Muscle layer of colon (tissue), 2 donors: ENCODE results near the gene ZNF524.

Experiments used
- H3K27ac ChIP-seq: one replicate; pipeline ENCODE4 v1.7.0; 2013; ENCODE audit warnings: low read depth, mild to moderate bottlenecking, low read length, moderate library complexity
- H3K27me3 ChIP-seq, 2 donors: one replicate each; pipeline ENCODE4 v1.7.0; 2013; ENCODE audit warnings: low read length in 2 of 2, mild to moderate bottlenecking in 2 of 2; ENCODE audit not compliant: insufficient read depth in 2 of 2, control insufficient read depth in 1 of 2
- H3K36me3 ChIP-seq: one replicate; pipeline ENCODE4 v1.7.0; 2013; ENCODE audit warnings: mild to moderate bottlenecking, low read length; ENCODE audit not compliant: insufficient read depth
- H3K4me1 ChIP-seq: one replicate; pipeline ENCODE4 v1.7.0; 2013; ENCODE audit warnings: mild to moderate bottlenecking, low read length; ENCODE audit not compliant: insufficient read depth
- H3K4me3 ChIP-seq, 2 donors: one replicate each; pipeline ENCODE4 v1.7.0; 2013; ENCODE audit warnings: low read length in 2 of 2, low read depth in 1 of 2, mild to moderate bottlenecking in 1 of 2, moderate library complexity in 1 of 2
- H3K9ac ChIP-seq: one replicate; pipeline ENCODE4 v1.7.0; 2013; ENCODE audit warnings: low read length
- H3K9me3 ChIP-seq: one replicate; pipeline ENCODE4 v1.7.0; 2013; ENCODE audit warnings: mild to moderate bottlenecking, low read length
- donor health status: abdominal sarcoma.
- donor health status: Adenocarcinoma of cecum.

Gene ZNF524

DNA sequence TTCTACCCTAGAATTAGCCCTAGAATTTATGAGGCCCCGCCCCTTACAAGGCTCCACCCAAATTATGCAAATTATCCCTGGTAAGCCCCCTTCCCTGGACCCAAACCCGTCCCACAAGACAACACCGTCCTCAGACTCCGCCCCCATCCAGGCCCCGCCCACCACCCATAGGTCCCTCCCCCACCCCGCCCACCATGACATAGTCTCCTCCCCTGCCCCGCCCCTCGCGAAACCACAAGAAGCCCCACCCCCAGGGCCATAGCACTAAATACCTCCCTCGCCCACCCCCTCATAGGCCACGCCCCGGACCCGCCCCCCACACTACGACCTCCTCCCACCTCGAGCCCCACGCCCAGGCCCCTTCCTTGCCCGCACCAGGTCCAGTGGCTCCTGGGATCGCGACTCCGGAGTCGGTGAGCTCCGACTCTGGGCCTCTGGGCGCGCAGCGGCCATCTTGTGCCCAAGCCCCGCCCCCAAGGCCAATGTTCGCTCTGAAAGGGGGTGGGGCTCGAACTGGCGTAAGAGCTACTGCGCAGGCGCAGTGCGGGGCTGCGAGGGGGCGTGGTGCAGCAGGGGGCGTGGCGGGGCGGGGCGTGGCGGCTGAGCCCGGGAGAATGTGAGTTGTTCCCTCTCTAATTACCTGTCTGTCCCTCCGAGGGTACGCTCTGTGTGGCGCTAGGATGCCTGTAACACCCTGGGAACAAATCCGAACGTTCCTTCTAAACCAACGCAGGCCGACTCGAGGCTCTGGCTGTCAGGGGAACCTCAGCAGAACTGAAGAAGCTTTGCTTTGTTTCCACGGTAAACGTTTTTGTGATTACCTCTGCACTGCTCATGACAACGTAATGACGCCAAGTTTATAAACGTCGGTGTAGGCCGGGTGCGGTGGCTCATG, 24.3 kb downstream of the ZNF524 start, which contains the start of gene ZNF784:
Gene ZNF784 (minus strand): TSS at position 458 of the 895 bp plus-strand sequence. CDS start 5 bp downstream, at position 453.
- Histone ChIP-seq H3K36me3 (no peaks in the 10 kb centered on the region), H3K9me3 (no peaks in the 10 kb centered on the region), H3K4me3 (peak within 1 kb of the TSS; percentile 62 to 77), H3K9ac (no peak within 1 kb of the TSS), H3K4me1 (peaks cover 7% of the 10 kb centered on the region), H3K27ac (peak within 1 kb of the TSS; percentile 55), H3K27me3 (no peaks in the 10 kb centered on the region)

DNA sequence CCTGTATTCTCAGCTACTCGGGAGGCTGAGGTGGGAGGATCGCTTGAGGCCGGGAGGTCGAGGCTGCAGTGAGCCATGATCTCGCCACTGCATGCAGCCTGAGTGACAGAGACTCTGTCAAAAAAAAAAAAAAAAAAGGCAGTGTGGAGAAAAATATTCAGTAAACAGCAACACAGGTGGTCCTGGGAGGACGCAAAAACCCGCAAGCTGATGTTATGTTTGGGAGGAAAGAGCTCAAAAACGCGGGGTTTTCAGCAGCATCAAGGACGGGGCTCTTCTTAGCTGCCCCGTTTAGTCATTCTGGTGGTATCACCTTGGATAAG, 24.9 kb downstream of the ZNF524 start:
- H3K36me3 ChIP-seq, result no peaks in the 10 kb centered on the region
- peak overlapping the region; percentile 24 to 77 for H3K4me3 ChIP-seq
- H3K27me3 ChIP-seq, result no peaks in the 10 kb centered on the region
- peaks cover 7% of the 10 kb centered on the region for H3K4me1 ChIP-seq
- no peak overlapping the region for H3K27ac ChIP-seq
- H3K9ac ChIP-seq, result no peak overlapping the region
- no peaks in the 10 kb centered on the region for H3K9me3 ChIP-seq

DNA sequence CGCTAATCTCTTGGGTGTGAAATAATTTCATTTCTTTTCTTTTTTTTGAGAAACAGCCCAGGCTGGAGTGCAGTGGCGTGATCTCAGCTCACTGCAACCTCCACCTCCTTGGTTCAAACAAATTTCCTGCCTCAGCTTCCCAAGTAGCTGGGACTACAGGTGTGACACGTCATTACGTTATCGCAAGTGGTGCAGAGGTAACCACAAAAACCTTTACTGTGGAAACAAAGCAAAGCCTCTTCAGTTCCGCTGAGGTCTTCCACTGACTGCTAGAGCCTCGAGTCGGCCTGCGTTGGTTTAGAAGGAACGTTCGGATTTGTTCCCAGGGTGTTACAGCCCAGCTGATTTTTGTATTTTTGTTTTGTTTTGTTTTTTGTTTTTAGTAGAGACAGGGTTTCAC, 26.3 kb downstream of the ZNF524 start:
- no peak overlapping the region for H3K9ac ChIP-seq
- H3K9me3 ChIP-seq, result no peaks in the 10 kb centered on the region
- H3K4me1 ChIP-seq, result peaks cover 7% of the 10 kb centered on the region

DNA sequence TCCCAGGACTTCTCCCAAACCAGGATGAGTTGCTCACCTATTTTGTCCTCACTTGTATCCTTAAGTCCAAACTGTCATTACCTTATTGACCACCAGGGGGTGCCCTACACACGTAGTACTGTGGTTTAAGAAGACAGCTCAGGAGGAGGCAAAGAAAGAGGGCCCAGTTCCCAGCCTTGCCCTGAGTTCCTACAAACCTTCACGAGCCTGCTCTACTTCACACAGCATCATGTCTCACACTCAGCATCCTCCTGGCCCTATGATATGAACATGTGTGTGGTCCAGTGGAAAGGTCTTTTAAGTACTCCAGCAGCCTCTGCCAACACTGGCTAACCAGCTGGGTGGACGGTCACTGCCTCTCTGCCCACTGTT, 32.4 kb downstream of the ZNF524 start:
- H3K9ac ChIP-seq, result no peak overlapping the region

More for the DNA sequence above, 26.3 kb downstream of the ZNF524 start:
- Histone ChIP-seq H3K36me3 (no peaks in the 10 kb centered on the region), H3K27ac (no peak overlapping the region), H3K4me3 (no peak overlapping the region), H3K27me3 (no peaks in the 10 kb centered on the region)

DNA sequence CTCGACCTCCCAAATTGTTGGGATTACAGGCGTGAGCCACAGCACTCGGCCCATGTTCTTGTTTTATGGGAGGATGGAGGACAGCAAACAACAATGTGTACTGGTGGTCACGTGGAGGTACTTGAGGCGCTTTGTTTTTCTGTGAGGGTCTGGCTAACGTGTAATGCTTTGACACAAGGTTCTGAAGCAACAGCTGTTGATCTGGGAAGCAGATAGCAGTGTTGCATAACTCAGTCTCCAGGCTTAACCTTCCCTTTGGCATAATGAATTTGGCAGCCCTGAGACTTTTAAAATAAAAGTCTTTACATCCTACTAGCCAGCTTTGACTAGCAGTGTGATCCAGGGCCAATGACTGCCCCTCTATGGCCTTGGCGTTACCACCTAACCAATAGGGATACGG, 33.8 kb downstream of the ZNF524 start:
- Histone ChIP-seq H3K36me3 (no peaks in the 10 kb centered on the region), H3K4me3 (no peak overlapping the region), H3K9me3 (no peaks in the 10 kb centered on the region), H3K27me3 (no peaks in the 10 kb centered on the region), H3K9ac (no peak overlapping the region), H3K4me1 (peaks cover 28% of the 10 kb centered on the region), H3K27ac (peak overlapping the region; percentile 27)

More for the DNA sequence above, 32.4 kb downstream of the ZNF524 start:
- H3K9me3 ChIP-seq, result no peaks in the 10 kb centered on the region
- no peak overlapping the region for H3K4me3 ChIP-seq
- H3K27me3 ChIP-seq, result no peaks in the 10 kb centered on the region
- H3K4me1 ChIP-seq, result peaks cover 19% of the 10 kb centered on the region
- H3K27ac ChIP-seq, result peak overlapping the region; percentile 19
- no peaks in the 10 kb centered on the region for H3K36me3 ChIP-seq

DNA sequence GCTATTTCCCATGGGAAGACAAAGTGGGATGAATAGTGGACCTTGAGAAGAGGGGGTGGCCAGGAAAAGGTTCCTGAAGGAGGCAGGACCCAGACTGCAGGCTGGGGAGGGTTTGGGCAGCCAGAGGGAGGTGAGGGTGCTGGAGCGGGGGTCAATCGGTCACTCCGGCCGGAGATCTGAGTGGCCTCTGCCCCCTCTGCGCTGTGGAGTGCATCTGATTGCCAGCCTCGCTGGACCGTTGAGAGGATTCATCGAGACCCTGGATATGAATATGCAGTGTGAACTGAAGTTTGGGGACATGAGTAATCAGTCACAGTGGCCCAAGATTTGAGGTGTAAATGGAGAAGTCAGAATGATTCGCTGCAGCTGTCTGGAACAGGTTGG, 35.2 kb downstream of the ZNF524 start:
- H3K9me3 ChIP-seq, result no peaks in the 10 kb centered on the region
- peak overlapping the region; percentile 47 to 98 for H3K4me3 ChIP-seq
- H3K27me3 ChIP-seq, result no peaks in the 10 kb centered on the region
- peak overlapping the region; percentile 43 for H3K27ac ChIP-seq
- H3K9ac ChIP-seq, result peak overlapping the region; percentile 100
- peaks cover 42% of the 10 kb centered on the region for H3K4me1 ChIP-seq
- no peaks in the 10 kb centered on the region for H3K36me3 ChIP-seq

DNA sequence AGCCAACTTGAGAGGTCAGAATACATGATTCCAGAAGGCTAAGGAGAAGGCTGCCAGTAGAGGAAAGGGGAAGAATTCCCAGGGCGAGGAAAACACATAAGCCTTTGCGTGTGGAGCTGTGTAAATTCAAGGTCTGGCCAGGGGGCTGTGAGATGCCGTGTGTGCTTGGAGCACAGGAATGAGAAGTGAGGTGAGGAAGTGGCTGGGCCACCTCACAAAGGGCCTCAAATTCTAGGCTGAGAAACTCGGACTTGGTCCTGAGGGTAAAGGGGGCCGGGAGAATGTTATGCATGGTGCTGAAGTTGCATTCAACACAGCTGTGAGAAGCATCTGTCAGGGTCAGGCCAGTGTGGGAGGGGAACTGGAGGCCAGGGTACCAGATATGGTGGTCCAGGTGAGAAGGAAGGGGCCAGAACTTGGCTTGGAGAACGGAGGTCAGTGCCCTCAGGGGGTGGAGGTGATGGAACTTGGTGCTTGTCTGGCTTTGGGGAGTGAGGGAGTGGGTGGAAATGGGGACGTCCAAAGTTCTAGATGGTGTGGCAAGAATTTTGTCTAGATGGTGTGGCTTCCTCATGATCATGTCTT, 35.9 kb downstream of the ZNF524 start:
- H3K9me3 ChIP-seq, result no peaks in the 10 kb centered on the region
- H3K4me3 ChIP-seq, result peak overlapping the region; percentile 47 to 98
- peak overlapping the region; percentile 100 for H3K9ac ChIP-seq
- no peaks in the 10 kb centered on the region for H3K27me3 ChIP-seq
- peak overlapping the region; percentile 43 for H3K27ac ChIP-seq
- peaks cover 44% of the 10 kb centered on the region for H3K4me1 ChIP-seq
- no peaks in the 10 kb centered on the region for H3K36me3 ChIP-seq

DNA sequence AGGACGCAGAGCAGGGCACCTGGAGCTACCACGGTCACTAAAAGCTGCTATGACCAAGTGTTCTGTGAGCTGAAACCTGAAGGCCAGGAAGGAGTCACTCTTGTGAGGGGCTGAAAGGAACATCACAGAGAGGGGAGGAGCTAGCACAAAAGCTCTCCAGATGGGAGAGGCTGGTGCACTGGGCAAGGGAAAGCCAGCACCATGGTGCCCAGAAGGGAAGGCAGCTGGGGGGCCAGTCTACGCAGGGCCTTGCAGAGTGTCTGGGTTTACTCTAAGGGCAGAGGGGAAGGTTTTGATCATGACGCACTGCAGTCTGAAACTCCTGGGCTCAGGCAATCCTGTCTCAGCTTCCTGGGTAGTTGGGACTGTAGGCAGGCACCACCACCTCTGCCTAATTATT, 36.6 kb downstream of the ZNF524 start:
- Histone ChIP-seq H3K27me3 (no peaks in the 10 kb centered on the region), H3K9ac (no peak overlapping the region), H3K4me3 (peak overlapping the region in 1 of 2 donors; percentile 98), H3K36me3 (no peaks in the 10 kb centered on the region), H3K9me3 (no peaks in the 10 kb centered on the region), H3K4me1 (peaks cover 44% of the 10 kb centered on the region), H3K27ac (no peak overlapping the region)

DNA sequence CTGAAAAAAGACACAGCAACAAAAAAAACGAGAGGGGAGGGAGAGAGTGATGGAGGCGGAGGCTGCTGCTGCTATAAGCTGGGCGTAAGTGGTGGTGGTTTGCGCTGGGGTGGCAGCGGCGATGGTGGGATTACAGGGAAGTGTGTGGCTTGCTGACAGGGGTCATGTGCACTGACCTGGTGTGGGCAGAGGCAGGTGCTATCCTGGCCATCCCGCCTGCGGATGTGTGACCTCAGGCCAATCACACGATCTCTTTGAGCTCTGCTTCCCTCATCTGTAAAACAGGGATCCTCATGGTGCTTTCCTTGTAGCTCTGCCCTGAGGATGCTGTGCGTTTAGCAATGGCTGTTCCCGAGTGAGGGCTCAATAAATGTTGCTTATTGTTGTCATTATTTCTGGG, 37.4 kb downstream of the ZNF524 start:
- Histone ChIP-seq H3K36me3 (no peaks in the 10 kb centered on the region), H3K9me3 (no peaks in the 10 kb centered on the region), H3K9ac (no peak overlapping the region), H3K4me1 (peaks cover 44% of the 10 kb centered on the region), H3K27me3 (no peaks in the 10 kb centered on the region), H3K27ac (no peak overlapping the region), H3K4me3 (no peak overlapping the region)

DNA sequence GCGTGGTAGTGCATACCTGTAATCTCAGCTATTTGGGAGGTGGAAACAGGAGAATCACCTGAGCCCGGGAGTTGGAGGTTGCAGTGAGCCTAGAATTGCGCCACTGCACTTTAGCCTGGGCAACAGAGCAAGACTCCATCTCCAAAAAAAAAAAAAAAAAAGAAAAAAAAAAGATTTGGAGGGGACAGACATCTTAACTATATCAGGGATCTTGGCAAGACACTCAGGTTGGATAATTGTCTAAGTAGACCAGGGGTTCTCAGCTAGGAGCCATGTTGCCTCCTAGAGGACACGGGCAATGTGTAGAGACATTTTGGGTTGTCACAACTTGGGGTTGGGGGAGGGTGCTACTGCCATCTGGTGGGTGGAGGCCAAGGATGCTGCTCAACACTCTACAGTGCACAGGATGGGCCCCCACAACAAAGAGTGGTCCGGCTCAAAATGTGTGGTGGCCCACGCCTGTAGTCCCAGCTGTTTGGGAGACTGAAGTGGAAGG, 38.8 kb downstream of the ZNF524 start:
- Histone ChIP-seq H3K4me1 (peaks cover 44% of the 10 kb centered on the region), H3K36me3 (no peaks in the 10 kb centered on the region), H3K9me3 (no peaks in the 10 kb centered on the region), H3K9ac (no peak overlapping the region), H3K4me3 (no peak overlapping the region), H3K27ac (no peak overlapping the region), H3K27me3 (no peaks in the 10 kb centered on the region)

DNA sequence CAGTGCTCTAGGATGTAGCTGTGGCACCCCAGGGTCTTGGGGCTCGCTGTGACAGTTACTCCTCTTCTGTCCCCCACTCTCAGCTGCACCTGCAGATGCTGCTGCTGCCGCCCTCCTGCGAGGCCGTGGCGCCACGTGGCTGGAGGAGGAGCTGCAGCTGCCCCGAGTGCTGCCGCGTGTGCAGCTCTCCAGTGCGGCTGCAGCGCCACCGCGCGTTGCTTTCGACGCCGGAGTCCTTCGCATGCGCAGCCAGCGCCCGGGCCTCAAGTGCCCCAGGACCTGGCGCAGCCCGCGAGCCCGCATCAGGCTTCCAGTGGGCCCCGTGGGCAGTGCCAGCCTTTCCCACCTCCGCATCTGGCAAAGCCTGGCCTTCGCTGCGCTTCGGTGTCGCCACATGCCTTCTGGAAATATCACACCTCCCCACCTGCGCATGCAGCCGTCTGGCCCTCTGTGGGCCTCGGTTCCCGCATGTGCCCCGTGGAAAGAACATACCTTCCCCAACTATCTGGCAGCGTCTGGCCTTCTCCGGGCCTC, 40.0 kb downstream of the ZNF524 start:
- H3K4me3 ChIP-seq, result peak overlapping the region; percentile 64 to 78
- peaks cover 53% of the 10 kb centered on the region for H3K4me1 ChIP-seq
- no peaks in the 10 kb centered on the region for H3K27me3 ChIP-seq
- H3K9ac ChIP-seq, result peak overlapping the region; percentile 39
- peak overlapping the region; percentile 84 for H3K27ac ChIP-seq
- no peaks in the 10 kb centered on the region for H3K9me3 ChIP-seq
- peaks cover 5% of the 10 kb centered on the region for H3K36me3 ChIP-seq
